Measurements from ENCODE around the gene AGBL3. TPM values are rescaled to one million over a fixed set of nuclear protein-coding genes. Genes with fewer than 3 reads are reported as not detected.

The AGBL3 gene
- total and polyA plus RNA-seq, 8 donors, result 0.91 to 4.4 (median 2.7) TPM

DNA sequence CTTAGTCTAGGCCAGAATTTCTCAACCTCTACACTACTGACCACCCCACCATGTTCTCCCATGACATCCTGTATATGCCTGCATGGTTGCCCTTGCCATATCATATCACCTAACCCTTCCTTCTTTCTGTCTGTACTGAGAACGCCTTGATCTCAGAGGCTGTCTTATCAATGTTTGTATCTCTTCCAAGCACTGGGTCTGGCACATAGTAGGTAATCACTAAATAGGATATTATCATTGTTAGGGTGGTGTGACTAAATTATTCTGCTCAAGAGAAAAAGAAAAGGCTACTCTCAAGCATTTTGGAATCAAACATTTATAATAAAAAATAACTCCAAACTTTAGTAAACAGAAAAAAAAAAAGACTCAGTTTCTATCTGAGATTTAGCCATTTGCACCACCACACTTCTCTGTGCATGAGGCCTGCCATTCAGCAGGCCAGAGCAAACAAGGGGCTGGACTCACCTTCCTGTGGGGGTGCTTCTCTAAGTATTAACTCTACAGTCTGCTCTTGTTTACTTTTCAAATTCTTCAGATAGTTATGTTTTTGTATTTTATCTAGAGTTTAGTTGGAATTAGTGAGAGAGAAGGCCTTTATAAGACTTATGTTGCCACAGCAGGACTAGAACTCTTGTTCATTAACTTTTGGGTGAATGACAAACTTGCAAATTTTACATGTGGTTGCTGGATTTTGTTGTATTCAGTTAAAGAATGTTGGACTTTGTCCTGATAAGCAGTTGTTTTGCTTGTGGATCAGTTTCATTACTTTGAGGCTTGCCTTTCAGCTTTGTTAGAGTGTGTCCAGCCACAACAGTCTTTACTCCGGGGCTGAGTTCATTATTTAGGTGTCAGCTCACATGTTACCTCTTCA, 5.4 kb downstream of the AGBL3 start:
- Histone ChIP-seq H3K36me3 (no peaks in the 10 kb centered on the region), H3K9me3 (no peaks in the 10 kb centered on the region), H3K27ac (peak overlapping the region in 3 of 4 donors; percentile 47 to 74 (median 70)), H3K4me1 (peaks cover 8 to 55% (median 48%) of the 10 kb centered on the region in 3 donors), H3K27me3 (no peaks in the 10 kb centered on the region), H3K4me3 (no peak overlapping the region)
- TF ChIP-seq, protein P1, sequence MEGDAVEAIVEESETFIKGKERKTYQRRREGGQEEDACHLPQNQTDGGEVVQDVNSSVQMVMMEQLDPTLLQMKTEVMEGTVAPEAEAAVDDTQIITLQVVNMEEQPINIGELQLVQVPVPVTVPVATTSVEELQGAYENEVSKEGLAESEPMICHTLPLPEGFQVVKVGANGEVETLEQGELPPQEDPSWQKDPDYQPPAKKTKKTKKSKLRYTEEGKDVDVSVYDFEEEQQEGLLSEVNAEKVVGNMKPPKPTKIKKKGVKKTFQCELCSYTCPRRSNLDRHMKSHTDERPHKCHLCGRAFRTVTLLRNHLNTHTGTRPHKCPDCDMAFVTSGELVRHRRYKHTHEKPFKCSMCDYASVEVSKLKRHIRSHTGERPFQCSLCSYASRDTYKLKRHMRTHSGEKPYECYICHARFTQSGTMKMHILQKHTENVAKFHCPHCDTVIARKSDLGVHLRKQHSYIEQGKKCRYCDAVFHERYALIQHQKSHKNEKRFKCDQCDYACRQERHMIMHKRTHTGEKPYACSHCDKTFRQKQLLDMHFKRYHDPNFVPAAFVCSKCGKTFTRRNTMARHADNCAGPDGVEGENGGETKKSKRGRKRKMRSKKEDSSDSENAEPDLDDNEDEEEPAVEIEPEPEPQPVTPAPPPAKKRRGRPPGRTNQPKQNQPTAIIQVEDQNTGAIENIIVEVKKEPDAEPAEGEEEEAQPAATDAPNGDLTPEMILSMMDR (IDR thresholded peaks at IDR 0.05), result no peak
- ATAC-seq, result peak; percentile 51 to 74 (median 70)
- peak in 1 of 6 donors; percentile 33 for DNase-seq
- 18% methylated on average over 2 of the region's 2 CpGs for WGBS, 2 donors
- intact Hi-C loops (cut with DNase I), result loop anchor here in 1 of 3 donors (10.0 kb wide), 1 partner anchor 173 kb away; no protein-coding TSS in a partner anchor
- no peak for FAIRE-seq

DNA sequence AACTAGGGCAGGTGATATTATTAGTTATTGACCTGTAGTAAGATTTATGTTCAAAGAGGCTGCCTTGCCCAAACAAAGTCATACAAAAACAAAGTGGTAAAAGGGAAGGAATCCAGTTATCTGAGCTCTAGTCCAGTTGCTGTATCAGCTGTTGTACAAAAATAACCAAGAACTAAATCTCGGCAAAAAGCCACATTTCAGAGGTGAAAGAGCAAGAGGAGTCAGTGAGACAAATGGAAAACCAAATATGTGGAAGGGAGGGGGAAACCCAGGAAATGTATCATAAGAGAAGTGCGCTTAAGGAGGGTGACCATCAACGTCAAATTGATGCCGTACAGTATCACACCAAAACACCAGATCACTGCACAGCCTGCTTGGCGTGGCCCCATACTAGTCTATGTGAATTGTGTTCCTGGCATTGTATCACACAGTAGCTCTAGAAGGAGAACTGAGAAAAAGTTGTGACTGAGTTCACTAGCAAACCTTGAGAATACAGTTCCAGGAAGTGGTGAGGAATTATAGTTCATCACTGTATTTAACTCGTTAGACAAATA, 6.4 kb downstream of the AGBL3 start:
- FAIRE-seq (no peak), DNase-seq (no peak), ATAC-seq (peak; percentile 30 to 67 (median 42))
- TF ChIP-seq, protein P1 (IDR thresholded peaks at IDR 0.05), result no peak
- H3K9me3 ChIP-seq, result no peaks in the 10 kb centered on the region
- no peaks in the 10 kb centered on the region for H3K36me3 ChIP-seq
- peak overlapping the region; percentile 5 to 74 (median 58) for H3K27ac ChIP-seq
- H3K27me3 ChIP-seq, result no peaks in the 10 kb centered on the region
- H3K4me1 ChIP-seq, result peaks cover 15 to 62% (median 56%) of the 10 kb centered on the region in 3 donors
- H3K4me3 ChIP-seq, result no peak overlapping the region
- intact Hi-C loops (cut with DNase I), result loop anchor here in 1 of 3 donors (10.0 kb wide), 1 partner anchor 172 kb away; no protein-coding TSS in a partner anchor
- 17 to 24% methylated on average over 6 of the region's 6 CpGs for WGBS, 2 donors

DNA sequence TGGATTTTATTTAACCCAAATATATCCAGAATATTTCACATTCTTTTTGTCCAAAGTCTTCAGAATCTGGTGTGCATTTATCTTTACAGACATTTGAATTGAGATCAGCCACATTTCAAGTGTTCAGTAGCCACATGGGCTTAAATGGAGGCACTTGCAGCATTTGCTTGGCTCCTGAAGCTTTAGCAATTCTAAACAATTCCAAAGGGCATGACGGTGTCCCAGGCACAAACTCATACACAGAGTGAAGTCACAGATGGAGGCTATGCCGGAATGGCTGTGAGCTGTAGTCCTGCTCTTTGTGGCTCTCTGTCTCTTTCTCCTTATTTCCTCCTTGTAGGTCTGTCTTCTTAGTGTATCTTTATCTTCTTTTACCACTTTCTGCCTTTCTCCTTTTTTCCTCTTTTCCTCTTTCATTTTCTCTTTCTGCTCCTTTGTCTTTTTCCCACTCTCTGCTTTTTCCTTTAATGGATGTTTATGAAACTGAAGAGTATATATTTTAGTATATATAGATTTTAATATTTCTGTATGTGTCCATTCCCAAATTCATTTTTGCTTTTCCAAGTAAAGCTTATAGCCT, 7.7 kb downstream of the AGBL3 start:
- H3K36me3 ChIP-seq, result no peaks in the 10 kb centered on the region
- intact Hi-C loops (cut with DNase I), result loop anchor here in 1 of 3 donors (10.0 kb wide), 1 partner anchor 171 kb away; no protein-coding TSS in a partner anchor
- no peaks in the 10 kb centered on the region for H3K9me3 ChIP-seq
- DNase-seq (no peak), FAIRE-seq (no peak), ATAC-seq (no peak)
- H3K27ac ChIP-seq, result peak overlapping the region in 2 of 4 donors; percentile 70 to 74
- TF ChIP-seq, protein P1 (IDR thresholded peaks at IDR 0.05), result no peak
- H3K27me3 ChIP-seq, result no peaks in the 10 kb centered on the region
- H3K4me1 ChIP-seq, result peaks cover 15 to 56% (median 50%) of the 10 kb centered on the region in 3 donors
- no peak overlapping the region for H3K4me3 ChIP-seq
- 94 to 100% methylated on average over 2 of the region's 2 CpGs for WGBS, 2 donors

DNA sequence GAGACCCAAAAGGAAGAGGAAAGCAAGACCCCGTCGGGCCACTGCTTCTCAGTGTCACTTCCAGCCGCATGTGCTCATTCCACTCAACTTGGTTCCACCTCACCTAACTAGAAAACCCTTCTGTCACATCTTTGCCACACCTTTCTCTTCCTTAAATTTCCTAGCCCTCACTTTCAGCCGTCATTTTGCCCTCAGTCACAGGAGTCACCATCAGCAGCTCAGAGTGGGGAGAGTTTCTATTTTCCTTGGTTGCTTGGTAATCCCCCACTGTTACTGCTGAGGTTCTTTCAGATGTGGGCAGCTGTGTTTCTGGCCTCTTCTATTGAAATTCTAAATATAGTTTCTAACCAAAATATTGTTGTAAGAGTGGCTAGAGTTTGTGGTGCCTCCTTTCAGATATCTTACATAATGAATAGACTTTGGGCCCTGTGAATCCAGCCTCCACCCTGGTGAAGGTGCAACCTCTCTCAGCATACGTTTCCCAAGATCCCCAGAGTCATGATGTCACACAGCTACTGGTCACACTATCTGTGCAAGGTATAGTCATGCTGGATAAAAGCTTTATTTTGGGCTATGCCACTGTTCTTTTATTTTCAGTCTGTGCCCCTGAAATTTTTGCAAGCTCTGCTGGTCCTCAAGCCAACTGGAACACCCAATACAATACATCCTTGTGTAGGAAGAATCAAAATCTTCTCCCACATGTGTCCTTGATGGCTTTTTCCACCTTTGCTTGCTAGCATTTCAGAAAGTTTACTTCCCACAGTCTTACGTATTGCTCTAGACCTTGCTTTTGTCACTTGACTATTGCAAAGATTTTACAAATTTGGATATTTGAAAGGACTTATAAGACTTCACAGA, 9.2 kb downstream of the AGBL3 start:
- no peak for FAIRE-seq
- TF ChIP-seq, protein P1 (IDR thresholded peaks at IDR 0.05), result no peak
- Histone ChIP-seq H3K4me1 (peaks cover 15 to 41% (median 41%) of the 10 kb centered on the region in 3 donors), H3K4me3 (no peak overlapping the region), H3K27ac (peak overlapping the region in 3 of 4 donors; percentile 10 to 57 (median 24)), H3K36me3 (no peaks in the 10 kb centered on the region), H3K27me3 (no peaks in the 10 kb centered on the region), H3K9me3 (no peaks in the 10 kb centered on the region)
- 74 to 75% methylated on average over 6 of the region's 6 CpGs for WGBS, 2 donors
- DNase-seq, result no peak
- intact Hi-C loops (cut with DNase I), result loop anchor here in 1 of 3 donors (10.0 kb wide), 1 partner anchor 169 kb away; no protein-coding TSS in a partner anchor
- no peak for ATAC-seq

Measured in pancreas (tissue), 10 donors.